22Rv1 (cell line): ENCODE data around the gene ATP9A.

Source experiments
- ZFX ChIP-seq: fragments of 450-650 bp; IDR thresholded peaks from 2 replicates; pipeline ENCODE4 v1.6.1; 2017; ENCODE audit warnings: antibody characterized with exemption, borderline replicate concordance
- TF ChIP-seq, protein P1 (sequence below): fragments of 450-650 bp; IDR thresholded peaks from 2 replicates; pipeline ENCODE4 v1.5.1; 2017; ENCODE audit warnings: mild to moderate bottlenecking

- TF ChIP-seq, protein P1, sequence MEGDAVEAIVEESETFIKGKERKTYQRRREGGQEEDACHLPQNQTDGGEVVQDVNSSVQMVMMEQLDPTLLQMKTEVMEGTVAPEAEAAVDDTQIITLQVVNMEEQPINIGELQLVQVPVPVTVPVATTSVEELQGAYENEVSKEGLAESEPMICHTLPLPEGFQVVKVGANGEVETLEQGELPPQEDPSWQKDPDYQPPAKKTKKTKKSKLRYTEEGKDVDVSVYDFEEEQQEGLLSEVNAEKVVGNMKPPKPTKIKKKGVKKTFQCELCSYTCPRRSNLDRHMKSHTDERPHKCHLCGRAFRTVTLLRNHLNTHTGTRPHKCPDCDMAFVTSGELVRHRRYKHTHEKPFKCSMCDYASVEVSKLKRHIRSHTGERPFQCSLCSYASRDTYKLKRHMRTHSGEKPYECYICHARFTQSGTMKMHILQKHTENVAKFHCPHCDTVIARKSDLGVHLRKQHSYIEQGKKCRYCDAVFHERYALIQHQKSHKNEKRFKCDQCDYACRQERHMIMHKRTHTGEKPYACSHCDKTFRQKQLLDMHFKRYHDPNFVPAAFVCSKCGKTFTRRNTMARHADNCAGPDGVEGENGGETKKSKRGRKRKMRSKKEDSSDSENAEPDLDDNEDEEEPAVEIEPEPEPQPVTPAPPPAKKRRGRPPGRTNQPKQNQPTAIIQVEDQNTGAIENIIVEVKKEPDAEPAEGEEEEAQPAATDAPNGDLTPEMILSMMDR: no peak
- no peak for TF ChIP-seq ZFX
Measured at GRCh38 chr20:51571460-51571794, 196.8 kb downstream of the ATP9A start.
